ENCODE results near the gene KRTAP10-2.
"Not testable (repeated sequence)": the region's sequence is repeated elsewhere in the genome, so short reads cannot be mapped to it uniquely, and the experiment has no call there.

Gene KRTAP10-2

GRCh38 chr21:44503901-44504399 lies 47.4 kb downstream of the KRTAP10-2 start:
- ChIA-PET CTCF (interaction anchor here (0.8 to 1.4 kb wide), 2 partner anchors 24 to 289 kb away, joined by 3 to 4 read pairs; no protein-coding TSS in a partner anchor), POLR2A (no interaction called here)
- TF ChIP-seq ZFP41 (tag by site-specific recombination; IDR thresholded peaks at IDR 0.05; ENCODE audit: borderline replicate concordance), result no peak
- no peak for TF ChIP-seq SCRT1 (tag by site-specific recombination; IDR thresholded peaks at IDR 0.05; ENCODE audit: borderline replicate concordance)
- TF ChIP-seq ZNF555 (tag by site-specific recombination; conservative IDR thresholded peaks at IDR 0.05), result no peak
- TF ChIP-seq ZIC2 (tag by site-specific recombination; IDR thresholded peaks at IDR 0.05), result no peak
- no peak for TF ChIP-seq ZNF747 (tag by site-specific recombination; IDR thresholded peaks at IDR 0.05)
- no peak for TF ChIP-seq GLI4 (tag by site-specific recombination; IDR thresholded peaks at IDR 0.05)
- no peak for TF ChIP-seq KLF1 (tag by site-specific recombination; IDR thresholded peaks at IDR 0.05)
- no peak for TF ChIP-seq SP3 (tag by site-specific recombination; IDR thresholded peaks at IDR 0.05)
- no peak for TF ChIP-seq ZNF416 (tag by site-specific recombination; IDR thresholded peaks at IDR 0.05)
- no peak for TF ChIP-seq ZNF701 (tag by site-specific recombination; IDR thresholded peaks at IDR 0.05)
- TF ChIP-seq ZNF677 (tag by site-specific recombination; IDR thresholded peaks at IDR 0.05), result no peak
- TF ChIP-seq ZNF391 (tag by site-specific recombination; IDR thresholded peaks at IDR 0.05; ENCODE audit: borderline replicate concordance, low read depth), result no peak
- no peak for TF ChIP-seq ZNF610 (tag by site-specific recombination; IDR thresholded peaks at IDR 0.05; ENCODE audit: borderline replicate concordance)
- TF ChIP-seq ZNF112 (tag by site-specific recombination; IDR thresholded peaks at IDR 0.05), result no peak
- TF ChIP-seq ZNF529 (tag by site-specific recombination; IDR thresholded peaks at IDR 0.05; ENCODE audit: insufficient replicate concordance), result no peak
- TF ChIP-seq ZNF146 (tag by site-specific recombination; IDR thresholded peaks at IDR 0.05), result no peak
- Histone ChIP-seq H3K36me3 (ENCODE audit: control insufficient read depth in 2 of 2, insufficient read depth in 1 of 2, low read length in 2 of 2) (no peaks in the 10 kb centered on the region), H3K4me3 (ENCODE audit: low read depth, low read length) (no peak overlapping the region), H3K9me3 (ENCODE audit: control insufficient read depth, insufficient read depth, low read depth, low read length) (no peaks in the 10 kb centered on the region), H3K27ac (ENCODE audit: extremely low read depth, low read depth, low read length) (no peak overlapping the region), H3K4me1 (ENCODE audit: control insufficient read depth, insufficient read depth, low read length) (no peaks in the 10 kb centered on the region)

DNA sequence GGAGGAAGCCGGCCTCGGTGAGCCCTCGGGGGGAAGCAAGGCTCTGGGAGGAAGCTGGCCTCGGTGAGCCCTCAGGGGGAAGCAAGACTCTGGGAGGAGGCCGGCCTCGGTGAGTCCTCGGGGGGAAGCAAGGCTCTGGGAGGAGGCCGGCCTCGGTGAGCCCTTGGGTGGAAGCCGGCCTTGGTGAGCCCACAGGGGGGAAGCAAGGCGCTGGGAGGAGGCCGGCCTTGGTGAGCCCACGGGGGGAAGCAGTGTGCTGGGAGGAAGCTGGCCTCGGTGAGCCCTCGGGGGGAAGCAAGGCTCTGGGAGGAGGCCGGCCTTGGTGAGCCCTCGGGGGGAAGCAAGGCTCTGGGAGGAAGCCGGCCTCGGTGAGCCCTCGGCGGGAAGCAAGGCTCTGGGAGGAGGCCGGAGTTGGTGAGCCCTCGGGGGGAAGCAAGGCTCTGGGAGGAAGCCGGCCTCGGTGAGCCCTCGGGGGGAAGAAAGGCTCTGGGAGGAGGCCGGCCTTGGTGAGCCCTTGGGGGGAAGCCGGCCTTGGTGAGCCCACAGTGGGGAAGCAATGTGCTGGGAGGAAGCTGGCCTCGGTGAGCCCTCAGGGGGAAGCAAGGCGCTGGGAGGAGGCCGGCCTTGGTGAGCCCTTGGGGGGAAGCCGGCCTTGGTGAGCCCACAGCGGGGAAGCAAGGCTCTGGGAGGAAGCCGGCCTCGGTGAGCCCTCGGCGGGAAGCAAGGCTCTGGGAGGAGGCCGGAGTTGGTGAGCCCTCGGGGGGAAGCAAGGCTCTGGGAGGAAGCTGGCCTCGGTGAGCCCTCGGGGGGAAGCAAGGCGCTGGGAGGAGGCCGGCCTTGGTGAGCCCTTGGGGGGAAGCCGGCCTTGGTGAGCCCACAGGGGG lies 48.1 kb downstream of the KRTAP10-2 start:
- H3K36me3 ChIP-seq (ENCODE audit: control insufficient read depth in 2 of 2, insufficient read depth in 1 of 2, low read length in 2 of 2); H3K27ac ChIP-seq (ENCODE audit: extremely low read depth, low read depth, low read length); H3K4me3 ChIP-seq (ENCODE audit: low read depth, low read length); H3K4me1 ChIP-seq (ENCODE audit: control insufficient read depth, insufficient read depth, low read length); POLR2A ChIA-PET; H3K9me3 ChIP-seq (ENCODE audit: control insufficient read depth, insufficient read depth, low read depth, low read length): not testable (repeated sequence)
- CTCF ChIA-PET, result interaction anchor here (0.7 to 1.4 kb wide), 2 partner anchors 34 to 290 kb away, joined by 4 read pairs; no protein-coding TSS in a partner anchor

DNA sequence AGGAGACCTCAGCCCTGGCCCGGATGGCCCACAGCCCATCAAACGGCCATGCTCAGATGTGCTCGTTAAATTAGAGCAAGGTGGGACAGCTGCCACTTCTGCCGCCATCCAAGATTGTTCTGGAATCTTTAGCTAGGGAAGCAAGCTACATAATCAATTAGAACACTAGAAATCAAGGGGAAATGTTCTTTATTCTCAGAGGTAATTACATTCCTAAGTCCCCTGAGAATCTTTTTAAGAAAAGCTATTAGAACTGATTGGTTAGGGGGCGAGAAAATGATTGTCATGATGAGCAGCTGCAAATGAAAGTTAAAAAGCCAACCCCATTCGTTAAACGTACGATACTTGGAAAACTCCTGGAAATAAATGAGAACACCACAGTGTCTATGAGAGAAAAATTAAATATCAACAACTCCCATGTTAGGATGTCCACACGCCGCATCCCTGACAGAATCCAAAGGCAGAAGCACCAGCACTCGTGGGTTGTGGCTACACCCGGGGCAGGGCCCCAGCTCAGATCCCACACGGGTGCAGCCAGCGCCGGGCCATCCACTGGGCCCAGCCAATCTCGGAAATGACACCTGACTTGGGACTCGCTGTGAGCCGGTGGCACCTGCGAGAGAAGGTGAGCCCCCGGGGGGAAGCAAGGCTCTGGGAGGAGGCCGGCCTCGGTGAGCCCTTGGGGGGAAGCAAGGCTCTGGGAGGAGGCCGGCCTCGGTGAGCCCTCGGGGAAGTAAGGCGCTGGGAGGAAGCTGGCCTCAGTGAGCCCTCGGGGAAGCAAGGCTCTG lies 48.9 kb downstream of the KRTAP10-2 start:
- POLR2A ChIA-PET, result no interaction called here
- Histone ChIP-seq H3K9me3 (ENCODE audit: control insufficient read depth, insufficient read depth, low read depth, low read length) (no peaks in the 10 kb centered on the region), H3K36me3 (ENCODE audit: control insufficient read depth in 2 of 2, insufficient read depth in 1 of 2, low read length in 2 of 2) (no peaks in the 10 kb centered on the region), H3K4me1 (ENCODE audit: control insufficient read depth, insufficient read depth, low read length) (no peaks in the 10 kb centered on the region), H3K27ac (ENCODE audit: extremely low read depth, low read depth, low read length) (no peak overlapping the region), H3K4me3 (ENCODE audit: low read depth, low read length) (no peak overlapping the region)
- CTCF ChIA-PET, result interaction anchor here (0.6 to 2.5 kb wide), 6 partner anchors 8 to 144 kb away, joined by 3 to 17 read pairs (median 4); no protein-coding TSS in a partner anchor
- TF ChIP-seq ZNF510 (tag by site-specific recombination; IDR thresholded peaks at IDR 0.05; ENCODE audit: insufficient replicate concordance) (no peak), ZNF777 (tag by site-specific recombination; IDR thresholded peaks at IDR 0.05; ENCODE audit: borderline replicate concordance) (no peak), ZNF132 (tag by site-specific recombination; IDR thresholded peaks at IDR 0.05; ENCODE audit: borderline replicate concordance) (no peak), CTCF (tag by site-specific recombination; IDR thresholded peaks at IDR 0.05) (no peak), ZNF266 (tag by site-specific recombination; IDR thresholded peaks at IDR 0.05; ENCODE audit: low read depth) (no peak), IKZF3 (tag by site-specific recombination; IDR thresholded peaks at IDR 0.05) (no peak), ZNF548 (tag by site-specific recombination; IDR thresholded peaks at IDR 0.05) (no peak), OSR2 (tag by site-specific recombination; IDR thresholded peaks at IDR 0.05) (no peak), ZNF416 (tag by site-specific recombination; IDR thresholded peaks at IDR 0.05) (no peak), GLIS1 (tag by site-specific recombination; IDR thresholded peaks at IDR 0.05) (no peak), ZNF449 (tag by site-specific recombination; IDR thresholded peaks at IDR 0.05) (no peak), ZNF426 (tag by site-specific recombination; IDR thresholded peaks at IDR 0.05) (no peak), ZNF664 (tag by site-specific recombination; IDR thresholded peaks at IDR 0.05) (no peak)

Data from HEK293 (cell line).